Endothelial cell of umbilical vein (primary cell): Measurements from ENCODE around the gene SLC12A1. TPM values are rescaled to one million over a fixed set of nuclear protein-coding genes. Genes with fewer than 3 reads are reported as not detected.

ENCODE experiments used
- BruUV-seq: library from RNA; stranded (reverse); fragments of 400-500 nt; replicated peaks from 2 replicates; lab custom pipeline; 2021; lab: Mats Ljungman, UMichigan
- CTCF ChIA-PET: fragments of 300-600, 350-600 bp; sonication (Branson Sonifier 250); formaldehyde crosslinking; loops from one replicate; lab custom pipeline; 2021; ENCODE audit warnings: antibody characterized with exemption, inconsistent platforms; lab: Charles Lee
- POLR2A ChIA-PET: fragments of 300-600, 350-600 bp; sonication (Branson Sonifier 250); formaldehyde crosslinking; loops from one replicate; lab custom pipeline; 2021; ENCODE audit warnings: antibody characterized with exemption, inconsistent platforms; lab: Charles Lee
- DNase-seq: peaks from one replicate; pipeline ENCODE4 v3.0.0-alpha.2; 2011; ENCODE audit warnings: low read depth, low spot score
- FAIRE-seq: peaks from 2 replicates; lab custom pipeline; 2011; peaks lifted over from hg19 to GRCh38; lab: Jason Lieb, UNC
- H2AFZ ChIP-seq: 2 replicates; pipeline ENCODE4 v1.6.0; 2012; ENCODE audit warnings: low read depth, low read length, control low read depth, inconsistent platforms
- H3K27ac ChIP-seq: 2 replicates; pipeline ENCODE4 v1.5.1; 2011; ENCODE audit warnings: low read depth, mild to moderate bottlenecking, control low read depth, low read length, moderate library complexity; ENCODE audit not compliant: insufficient read depth
- H3K27me3 ChIP-seq, 2 experiments: 2 replicates each; pipeline versions ENCODE4 v1.6.0 to v1.6.1; 2011; ENCODE audit warnings: low read length in 2 of 2, mixed read lengths in 1 of 2; ENCODE audit not compliant: control insufficient read depth in 2 of 2, insufficient read depth in 2 of 2
- H3K36me3 ChIP-seq, 2 experiments: 2 replicates in 1 of 2; 3 replicates in 1 of 2; pipeline ENCODE4 v1.5.1; 2011; ENCODE audit warnings: low read length in 2 of 2, mild to moderate bottlenecking in 1 of 2, moderate library complexity in 1 of 2; ENCODE audit not compliant: control insufficient read depth in 2 of 2, insufficient read depth in 2 of 2; ENCODE audit errors: extremely low read depth in 1 of 2
- H3K4me1 ChIP-seq: 3 replicates; pipeline ENCODE4 v1.5.1; 2011; ENCODE audit warnings: mild to moderate bottlenecking, low read length; ENCODE audit not compliant: control insufficient read depth, insufficient read depth; ENCODE audit errors: extremely low read depth
- H3K4me2 ChIP-seq: 2 replicates; pipeline ENCODE4 v1.6.1; 2011; ENCODE audit warnings: low read length, control low read depth, mixed read lengths; ENCODE audit not compliant: insufficient read depth
- H3K4me3 ChIP-seq, 3 experiments: fragments of 200-600 bp in 1 of 3; sonication (generic), shearing (Covaris generic) in 1 of 3; replicated peaks in 1 of 3; 2 replicates each; pipeline ENCODE4 v1.5.1; 2011 to 2016; ENCODE audit warnings: control low read depth in 3 of 3, low read length in 3 of 3, mild to moderate bottlenecking in 2 of 3, inconsistent platforms in 1 of 3, low read depth in 1 of 3, moderate library complexity in 1 of 3; ENCODE audit not compliant: insufficient read depth in 1 of 3
- H3K79me2 ChIP-seq: 2 replicates; pipeline ENCODE4 v1.6.0; 2012; ENCODE audit warnings: low read length, inconsistent platforms; ENCODE audit not compliant: control insufficient read depth, insufficient read depth
- H3K9ac ChIP-seq: replicated peaks from 2 replicates; pipeline ENCODE3; 2011; ENCODE audit warnings: low read length, control low read depth; ENCODE audit not compliant: insufficient read depth; ENCODE audit errors: extremely low read depth
- H3K9me1 ChIP-seq: replicated peaks from 3 replicates; pipeline ENCODE4 v1.6.0; 2011; ENCODE audit warnings: mild to moderate bottlenecking, low read length; ENCODE audit not compliant: control insufficient read depth, insufficient read depth; ENCODE audit errors: extremely low read depth
- H3K9me3 ChIP-seq: replicated peaks from 2 replicates; pipeline ENCODE4 v1.5.1; 2012; ENCODE audit warnings: low read length, inconsistent platforms; ENCODE audit not compliant: control insufficient read depth, insufficient read depth
- H4K20me1 ChIP-seq: replicated peaks from 2 replicates; pipeline ENCODE3; 2011; ENCODE audit warnings: mild to moderate bottlenecking, low read length; ENCODE audit not compliant: control insufficient read depth, insufficient read depth; ENCODE audit errors: extremely low read depth
- CTCF ChIP-seq, 2 donors: IDR thresholded peaks; 1 replicate in 1 of 2; 2 replicates in 1 of 2; pipeline ENCODE4 v1.5.1; 2011; ENCODE audit warnings: low read length in 2 of 2, mild to moderate bottlenecking in 2 of 2, moderate library complexity in 2 of 2, control low read depth in 1 of 2, inconsistent platforms in 1 of 2, low read depth in 1 of 2; ENCODE audit not compliant: insufficient read depth in 1 of 2; ENCODE audit errors: extremely low read depth in 1 of 2
- EZH2 ChIP-seq: IDR thresholded peaks from 2 replicates; pipeline ENCODE4 v1.6.1; 2012; ENCODE audit warnings: borderline replicate concordance, low read depth, mild to moderate bottlenecking, moderate library complexity, low read length, inconsistent platforms; ENCODE audit not compliant: severe bottlenecking
- FOS ChIP-seq: IDR thresholded peaks from 2 replicates; pipeline ENCODE4 v1.6.1; 2011; ENCODE audit warnings: mild to moderate bottlenecking, low read length, moderate library complexity, borderline replicate concordance; ENCODE audit not compliant: insufficient read depth
- GATA2 ChIP-seq: IDR thresholded peaks from 2 replicates; pipeline ENCODE4 v1.7.0; 2011; ENCODE audit warnings: low read depth, mild to moderate bottlenecking, moderate library complexity, mixed read lengths, low read length; ENCODE audit not compliant: insufficient read length, insufficient read depth
- JUN ChIP-seq: IDR thresholded peaks from 2 replicates; pipeline ENCODE4 v1.6.1; 2011; ENCODE audit warnings: borderline replicate concordance, low read depth; ENCODE audit not compliant: insufficient read length, insufficient read depth
- POLR2A ChIP-seq: IDR thresholded peaks from 2 replicates; pipeline ENCODE4 v1.6.1; 2012; ENCODE audit warnings: low read depth, mild to moderate bottlenecking, control low read depth, low read length
- POLR2AphosphoS5 ChIP-seq: IDR thresholded peaks from 2 replicates; pipeline ENCODE4 v1.6.1; 2012; ENCODE audit warnings: low read depth, mild to moderate bottlenecking, control low read depth, low read length, moderate library complexity; ENCODE audit not compliant: insufficient read depth
- dilution Hi-C: fragments of 300-500 bp; cut with MboI; formaldehyde crosslinking; loops from one replicate; pipeline ENCODE4 v1.15.0; 2019; ENCODE audit warnings: low sequenced_read_pairs; ENCODE audit not compliant: extremely low pct_ligation_motif_present
- intact Hi-C: fragments of 100-400 bp; cut with micrococcal nuclease; formaldehyde crosslinking; loops from one replicate; pipeline ENCODE4 v1.10.0; 2022
- polyA plus RNA-seq, 4 experiments: library from polyadenylated mRNA; depleted of rRNA in 3 of 4; stranded (reverse) in 3 of 4; unstranded in 1 of 4; fragments of >200 nt; gene quantifications; 2 replicates each; pipeline versions ENCODE4 v1.2.1 to v1.2.3, GENCODE V29; 2011 to 2012; ENCODE audit warnings: missing spikeins in 1 of 4
- total RNA-seq: library from RNA; stranded (reverse); gene quantifications from 2 replicates; pipeline ENCODE4 v1.2.3, GENCODE V29; 2021

SLC12A1 gene
- total and polyA plus RNA-seq, 2 donors (not counting 3 experiments of a cell fraction or from before 2014, with no cell fraction given) = not detected

- intact Hi-C loops (no loop called here), dilution Hi-C loops (no loop called here)
- DNase-seq (no peak), FAIRE-seq (no peak)
- H3K4me3 ChIP-seq = no peak overlapping the region
- H3K79me2 ChIP-seq = no peaks in the 10 kb centered on the region
- H3K4me1 ChIP-seq = no peaks in the 10 kb centered on the region
- BruUV-seq = no TSS peak
- POLR2A ChIA-PET = no interaction called here
- no peak overlapping the region for H2AFZ ChIP-seq
- H3K4me2 ChIP-seq = no peak overlapping the region
- H3K27me3 ChIP-seq = peaks cover 1 to 10% of the 10 kb centered on the region in 2 experiments
- H4K20me1 ChIP-seq = no peaks in the 10 kb centered on the region
- CTCF ChIA-PET = no interaction called here
- H3K9me3 ChIP-seq = no peaks in the 10 kb centered on the region
- TF ChIP-seq EZH2 = no peak
- no peak for TF ChIP-seq GATA2
- no peak for TF ChIP-seq POLR2AphosphoS5
- no peak for TF ChIP-seq POLR2A
- TF ChIP-seq FOS = no peak
- TF ChIP-seq JUN = no peak
- no peak for TF ChIP-seq CTCF (IDR thresholded peaks at IDR 0.05; ENCODE audit: extremely low read depth in 1 of 2, insufficient read depth in 1 of 2, low read depth in 1 of 2, low read length in 2 of 2)
- H3K9ac ChIP-seq = no peak overlapping the region
- H3K36me3 ChIP-seq = no peaks in the 10 kb centered on the region
- no peaks in the 10 kb centered on the region for H3K9me1 ChIP-seq
- H3K27ac ChIP-seq = no peak overlapping the region
These were observed 60.1 kb downstream of the SLC12A1 start for GRCh38 chr15:48266024-48266689.
